ENCODE measurements around the gene CETN2.
"Not testable (repeated sequence)": the region's sequence is repeated elsewhere in the genome, so short reads cannot be mapped to it uniquely, and the experiment has no call there.

Gene CETN2

DNA sequence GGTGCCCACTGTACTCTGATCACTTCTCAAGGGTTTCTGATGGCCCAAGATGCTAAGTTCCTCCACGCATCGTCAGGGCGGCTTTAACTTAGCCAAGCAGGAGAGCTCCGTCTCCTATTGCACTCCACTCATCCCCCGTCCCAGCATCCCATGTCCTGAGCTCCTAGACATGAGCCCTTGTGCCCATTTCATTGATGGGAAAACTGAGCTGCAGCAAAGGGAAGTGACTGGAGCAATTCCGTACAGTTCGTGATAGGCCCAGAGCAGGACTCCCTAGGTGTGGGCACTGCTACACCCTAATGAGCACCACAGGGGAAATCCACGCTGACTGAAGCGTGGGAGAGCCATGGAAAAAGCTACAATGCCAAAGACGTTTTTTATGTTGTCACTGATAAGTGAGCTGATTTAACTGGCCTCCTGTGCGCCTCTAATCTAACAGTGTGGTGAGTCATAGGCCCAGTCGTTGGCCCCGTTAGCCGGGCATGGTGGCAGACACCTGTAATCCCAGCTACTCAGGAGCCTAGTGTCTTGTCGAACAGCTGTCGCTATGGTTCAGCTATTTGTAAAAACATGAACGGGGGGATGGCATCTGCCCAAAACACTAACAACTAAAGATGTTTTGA lies 15.2 kb upstream of the CETN2 start:
- Histone ChIP-seq H3K9me3 (ENCODE audit: insufficient read depth, low read length, severe bottlenecking) (no peaks in the 10 kb centered on the region), H3K27me3 (ENCODE audit: insufficient read depth, low read length, poor library complexity) (no peaks in the 10 kb centered on the region), H3K79me2 (ENCODE audit: insufficient read depth, low read length) (peaks cover 36% of the 10 kb centered on the region), H3K9ac (ENCODE audit: low read depth, low read length) (no peak overlapping the region), H3K4me3 (ENCODE audit: low read depth in 1 of 2, low read length in 2 of 2) (no peak overlapping the region), H3K36me3 (ENCODE audit: insufficient read depth, low read length) (peaks cover 27% of the 10 kb centered on the region), H2AFZ (ENCODE audit: low read depth, low read length) (no peak overlapping the region), H3K27ac (ENCODE audit: low read length) (no peak overlapping the region), H3K4me1 (ENCODE audit: insufficient read depth, low read length) (no peaks in the 10 kb centered on the region), H4K20me1 (ENCODE audit: insufficient read depth, low read length) (peaks cover 3% of the 10 kb centered on the region; the same call in 1 of the 2 replicates), H3K4me2 (ENCODE audit: insufficient read depth, low read length) (no peak overlapping the region)
- TF ChIP-seq CTCF (IDR thresholded peaks at IDR 0.05; ENCODE audit: borderline replicate concordance, extremely low read depth, low read length, poor library complexity, severe bottlenecking) (no peak), EZH2 (IDR thresholded peaks at IDR 0.05; ENCODE audit: borderline replicate concordance, low read depth, low read length, severe bottlenecking) (no peak)
- DNase-seq (no peak), ATAC-seq (ENCODE audit: insufficient read depth, low read depth) (no peak)

- Histone ChIP-seq H3K4me3 (ENCODE audit: low read depth in 1 of 2, low read length in 2 of 2) (no peak overlapping the region), H3K79me2 (ENCODE audit: insufficient read depth, low read length) (peaks cover 41% of the 10 kb centered on the region), H3K4me1 (ENCODE audit: insufficient read depth, low read length) (no peaks in the 10 kb centered on the region), H3K36me3 (ENCODE audit: insufficient read depth, low read length) (peaks cover 13% of the 10 kb centered on the region; the same call in 1 of the 2 replicates), H3K9me3 (ENCODE audit: insufficient read depth, low read length, severe bottlenecking) (no peaks in the 10 kb centered on the region), H3K9ac (ENCODE audit: low read depth, low read length) (no peak overlapping the region), H3K27me3 (ENCODE audit: insufficient read depth, low read length, poor library complexity) (no peaks in the 10 kb centered on the region), H4K20me1 (ENCODE audit: insufficient read depth, low read length) (peaks cover 3% of the 10 kb centered on the region; the same call in 1 of the 2 replicates), H2AFZ (ENCODE audit: low read depth, low read length) (no peak overlapping the region), H3K4me2 (ENCODE audit: insufficient read depth, low read length) (no peak overlapping the region), H3K27ac (ENCODE audit: low read length) (no peak overlapping the region)
- DNase-seq (no peak), ATAC-seq (ENCODE audit: insufficient read depth, low read depth) (no peak)
- TF ChIP-seq CTCF (IDR thresholded peaks at IDR 0.05; ENCODE audit: borderline replicate concordance, extremely low read depth, low read length, poor library complexity, severe bottlenecking) (no peak), EZH2 (IDR thresholded peaks at IDR 0.05; ENCODE audit: borderline replicate concordance, low read depth, low read length, severe bottlenecking) (no peak)
These were observed 13.7 kb upstream of the CETN2 start for GRCh38 chrX:152844256-152844655.

DNA sequence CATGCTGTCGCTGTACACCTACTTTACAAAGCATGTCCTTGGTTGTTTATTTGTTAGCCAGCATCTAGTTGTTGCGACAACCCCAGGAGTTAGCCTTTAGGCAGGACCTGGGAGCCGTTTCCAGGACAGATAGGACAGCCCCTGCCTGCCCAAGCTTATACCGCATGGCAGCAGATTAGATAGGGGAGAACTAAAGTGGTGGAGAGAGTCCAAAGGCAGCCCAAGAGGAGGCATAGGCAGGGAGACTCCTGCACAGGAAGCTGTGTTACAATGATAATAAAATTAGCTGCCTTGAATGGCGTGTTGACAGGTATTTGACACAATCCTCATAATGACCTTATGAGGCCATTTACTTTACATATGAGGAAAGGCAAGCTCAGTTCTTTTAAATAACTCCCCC lies 13.3 kb upstream of the CETN2 start:
- Histone ChIP-seq H3K36me3 (ENCODE audit: insufficient read depth, low read length) (peaks cover 11% of the 10 kb centered on the region; the same call in 1 of the 2 replicates), H3K27me3 (ENCODE audit: insufficient read depth, low read length, poor library complexity) (no peaks in the 10 kb centered on the region), H3K4me2 (ENCODE audit: insufficient read depth, low read length) (no peak overlapping the region), H3K9me3 (ENCODE audit: insufficient read depth, low read length, severe bottlenecking) (no peaks in the 10 kb centered on the region), H2AFZ (ENCODE audit: low read depth, low read length) (no peak overlapping the region), H3K27ac (ENCODE audit: low read length) (no peak overlapping the region), H3K4me1 (ENCODE audit: insufficient read depth, low read length) (no peaks in the 10 kb centered on the region), H4K20me1 (ENCODE audit: insufficient read depth, low read length) (peaks cover 3% of the 10 kb centered on the region; the same call in 1 of the 2 replicates), H3K79me2 (ENCODE audit: insufficient read depth, low read length) (peaks cover 41% of the 10 kb centered on the region), H3K9ac (ENCODE audit: low read depth, low read length) (no peak overlapping the region), H3K4me3 (ENCODE audit: low read depth in 1 of 2, low read length in 2 of 2) (no peak overlapping the region)
- ATAC-seq (ENCODE audit: insufficient read depth, low read depth) = no peak
- no peak for TF ChIP-seq EZH2 (IDR thresholded peaks at IDR 0.05; ENCODE audit: borderline replicate concordance, low read depth, low read length, severe bottlenecking)
- DNase-seq = no peak

DNA sequence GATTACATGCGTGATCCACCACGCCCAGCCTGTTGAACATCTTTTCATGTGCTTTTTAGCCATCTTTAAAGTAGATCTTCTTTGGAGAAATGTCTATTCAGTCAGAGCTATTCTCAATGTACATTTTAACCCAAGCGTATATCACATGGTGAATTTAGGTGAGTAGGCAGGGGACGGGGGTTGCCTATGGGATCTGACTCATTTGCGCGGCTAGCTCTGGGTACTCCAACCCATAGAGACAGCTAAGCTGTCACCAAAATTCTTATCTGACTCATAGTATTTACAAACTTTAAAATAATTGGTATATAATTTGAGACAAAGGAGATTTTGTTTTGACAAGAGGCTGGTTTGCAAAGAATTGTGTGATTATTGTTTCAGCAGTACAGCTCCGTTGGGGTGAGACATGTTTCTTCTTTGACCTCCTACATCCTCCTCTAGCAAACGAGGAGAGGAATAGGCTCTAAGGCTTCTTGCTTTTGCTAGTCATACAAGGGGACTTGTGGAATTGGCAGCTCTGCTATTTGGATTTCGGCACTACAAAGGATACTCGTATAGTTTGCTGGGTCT lies 12.3 kb upstream of the CETN2 start:
- Histone ChIP-seq H3K4me1 (ENCODE audit: insufficient read depth, low read length) (no peaks in the 10 kb centered on the region), H3K4me2 (ENCODE audit: insufficient read depth, low read length) (no peak overlapping the region), H3K27ac (ENCODE audit: low read length) (no peak overlapping the region), H3K27me3 (ENCODE audit: insufficient read depth, low read length, poor library complexity) (no peaks in the 10 kb centered on the region), H3K9ac (ENCODE audit: low read depth, low read length) (no peak overlapping the region), H2AFZ (ENCODE audit: low read depth, low read length) (no peak overlapping the region), H3K36me3 (ENCODE audit: insufficient read depth, low read length) (peaks cover 4% of the 10 kb centered on the region; the same call in 1 of the 2 replicates), H4K20me1 (ENCODE audit: insufficient read depth, low read length) (peaks cover 3% of the 10 kb centered on the region; the same call in 1 of the 2 replicates), H3K9me3 (ENCODE audit: insufficient read depth, low read length, severe bottlenecking) (no peaks in the 10 kb centered on the region), H3K79me2 (ENCODE audit: insufficient read depth, low read length) (peaks cover 41% of the 10 kb centered on the region), H3K4me3 (ENCODE audit: low read depth in 1 of 2, low read length in 2 of 2) (no peak overlapping the region)
- DNase-seq (no peak), ATAC-seq (ENCODE audit: insufficient read depth, low read depth) (no peak)
- TF ChIP-seq CTCF (IDR thresholded peaks at IDR 0.05; ENCODE audit: borderline replicate concordance, extremely low read depth, low read length, poor library complexity, severe bottlenecking) (no peak), EZH2 (IDR thresholded peaks at IDR 0.05; ENCODE audit: borderline replicate concordance, low read depth, low read length, severe bottlenecking) (no peak)

DNA sequence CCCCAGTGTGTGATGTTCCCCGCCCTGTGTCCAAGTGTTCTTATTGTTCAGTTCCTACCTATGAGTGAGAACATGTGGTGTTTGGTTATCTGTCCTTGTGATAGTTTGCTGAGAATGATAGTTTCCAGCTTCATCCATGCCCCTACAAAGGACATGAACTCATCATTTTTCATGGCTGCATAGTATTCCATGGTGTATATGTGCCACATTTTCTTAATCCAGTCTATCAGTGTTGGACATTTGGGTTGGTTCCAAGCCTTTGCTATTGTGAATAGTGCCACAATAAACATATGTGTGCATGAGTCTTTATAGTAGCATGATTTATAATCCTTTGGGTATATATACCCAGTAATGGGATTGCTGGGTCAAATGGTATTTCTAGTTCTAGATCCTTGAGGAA lies 4.9 kb upstream of the CETN2 start:
- H2AFZ ChIP-seq (ENCODE audit: low read depth, low read length); H4K20me1 ChIP-seq (ENCODE audit: insufficient read depth, low read length); H3K4me3 ChIP-seq (ENCODE audit: low read depth in 1 of 2, low read length in 2 of 2); H3K4me2 ChIP-seq (ENCODE audit: insufficient read depth, low read length); ATAC-seq (ENCODE audit: insufficient read depth, low read depth); H3K27me3 ChIP-seq (ENCODE audit: insufficient read depth, low read length, poor library complexity); H3K9ac ChIP-seq (ENCODE audit: low read depth, low read length); H3K9me3 ChIP-seq (ENCODE audit: insufficient read depth, low read length, severe bottlenecking); DNase-seq; H3K27ac ChIP-seq (ENCODE audit: low read length): not testable (repeated sequence)
- H3K79me2 ChIP-seq (ENCODE audit: insufficient read depth, low read length) = peaks cover 40% of the 10 kb centered on the region
- H3K4me1 ChIP-seq (ENCODE audit: insufficient read depth, low read length) = peaks cover 21% of the 10 kb centered on the region
- H3K36me3 ChIP-seq (ENCODE audit: insufficient read depth, low read length) = peaks cover 25% of the 10 kb centered on the region
